GM21390 (cell line): ENCODE results near the gene MROH9.

ENCODE experiments used
- ATAC-seq: cut with Tn5 transposase; IDR thresholded peaks from one replicate; pipeline ENCODE4 v1.9.1; 2021; ENCODE audit not compliant: unreplicated experiment

MROH9 gene

DNA sequence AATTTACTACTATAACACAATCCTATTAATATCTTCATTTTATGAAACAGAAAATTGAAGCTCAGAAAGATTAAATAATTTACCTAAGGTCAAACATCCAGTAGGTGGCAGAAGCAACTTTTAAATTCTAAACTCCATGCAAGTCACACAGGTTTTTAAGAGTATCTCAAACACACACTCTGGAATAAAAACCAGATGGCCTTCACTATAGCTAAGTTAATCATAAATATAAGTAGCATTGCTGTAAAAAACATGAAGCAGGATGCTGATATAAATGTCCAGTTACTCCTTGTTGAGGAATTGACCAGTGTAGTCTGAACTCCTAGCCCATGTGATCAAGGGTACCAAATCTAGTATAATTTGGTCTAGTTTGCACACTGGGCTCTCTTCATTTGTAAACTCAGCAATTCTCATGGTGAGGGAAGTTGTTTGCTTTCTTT, 146.0 kb downstream of the MROH9 start:
- ATAC-seq, result no peak

DNA sequence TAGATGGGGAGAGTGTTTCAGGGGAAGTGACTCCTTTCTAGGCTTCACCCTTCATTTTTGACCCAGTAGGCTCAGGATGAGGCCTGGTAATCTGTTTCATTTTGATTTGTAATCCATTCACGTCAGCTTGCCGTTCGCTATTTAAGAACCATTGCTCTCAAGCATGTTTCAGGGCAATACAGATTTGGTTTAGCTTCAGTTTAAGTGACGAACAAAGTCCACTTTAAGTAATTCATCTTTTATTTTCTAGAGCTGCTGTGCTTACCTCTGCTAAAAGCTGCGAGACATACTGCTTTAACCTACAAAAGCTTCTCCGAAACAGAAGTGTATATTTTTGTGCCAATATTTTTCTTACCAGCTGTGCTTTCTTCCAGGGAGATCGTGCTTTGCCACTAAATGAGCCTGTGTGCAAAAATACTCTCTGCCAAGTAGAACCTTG, 146.4 kb downstream of the MROH9 start:
- ATAC-seq, result no peak

- no peak for ATAC-seq
Observed at GRCh38 chr1:171082606-171083005, 147.3 kb downstream of the MROH9 start.

DNA sequence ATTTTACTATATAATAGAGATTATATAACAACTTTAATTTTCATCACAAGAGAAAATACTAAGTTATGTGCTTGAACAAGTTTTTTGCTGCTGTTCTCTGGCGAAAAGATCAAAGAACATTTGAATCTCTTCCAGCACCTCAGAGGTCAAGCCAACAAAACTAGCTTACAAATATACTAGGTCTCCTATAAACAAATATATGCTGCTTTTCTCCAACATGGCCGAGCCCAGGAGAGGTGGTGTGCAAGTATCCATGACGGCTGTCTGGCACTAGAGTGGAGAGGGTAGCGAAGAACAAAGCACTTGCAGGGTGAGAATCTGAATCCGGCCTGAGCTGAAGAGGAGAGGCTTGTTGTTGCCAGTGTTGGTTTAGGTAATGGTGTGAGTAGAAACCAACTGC, 147.9 kb downstream of the MROH9 start:
- ATAC-seq, result no peak

- ATAC-seq, result no peak
Observed at GRCh38 chr1:171084091-171084490, 148.8 kb downstream of the MROH9 start.

DNA sequence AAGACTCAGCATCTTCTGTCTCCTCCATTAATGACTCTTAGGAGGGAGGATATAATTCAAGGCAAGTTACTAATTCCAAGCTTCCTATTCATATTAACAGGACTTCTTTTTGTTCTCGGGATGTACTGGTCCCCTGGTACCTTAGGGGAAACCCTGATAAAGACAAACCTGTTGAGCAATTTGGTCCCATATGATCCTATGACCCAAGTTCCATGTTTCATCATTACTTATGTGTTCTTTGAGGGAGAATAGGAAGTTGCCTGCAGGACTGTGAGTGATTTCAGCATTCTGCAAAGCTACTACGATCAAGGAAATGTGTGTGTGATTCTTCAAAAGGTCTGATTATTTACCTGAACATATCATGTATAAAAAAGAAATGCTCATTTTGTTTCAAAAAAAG, 149.5 kb downstream of the MROH9 start:
- ATAC-seq, result no peak

DNA sequence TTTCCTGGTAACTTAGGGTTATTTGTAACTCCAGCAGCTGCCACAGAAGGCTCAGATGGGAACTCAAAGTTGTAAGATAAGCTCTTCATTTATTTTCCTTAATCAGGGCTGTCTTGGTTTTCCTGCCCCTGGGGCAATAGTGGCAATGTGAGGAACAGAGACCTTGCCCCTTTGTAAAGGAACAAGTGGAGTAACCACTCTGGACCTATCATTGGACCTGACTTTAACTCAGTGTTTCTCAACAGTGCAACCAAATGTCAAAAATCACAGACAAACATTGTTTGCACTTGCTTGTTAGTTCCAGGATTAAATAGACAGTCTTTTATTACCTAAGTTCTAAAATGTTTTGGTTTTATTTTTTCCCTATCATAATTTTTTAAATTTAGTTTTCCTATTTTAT, 152.6 kb downstream of the MROH9 start:
- no peak for ATAC-seq

- ATAC-seq, result no peak
Observed at GRCh38 chr1:171090604-171091003, 155.3 kb downstream of the MROH9 start, which contains the start of gene FMO3. TSS of gene FMO3 (plus strand) at chr1:171090905. CDS start at chr1:171092659, 1,754 bp downstream.

- ATAC-seq, result no peak
Observed at GRCh38 chr1:171103862-171104261, 168.5 kb downstream of the MROH9 start.

DNA sequence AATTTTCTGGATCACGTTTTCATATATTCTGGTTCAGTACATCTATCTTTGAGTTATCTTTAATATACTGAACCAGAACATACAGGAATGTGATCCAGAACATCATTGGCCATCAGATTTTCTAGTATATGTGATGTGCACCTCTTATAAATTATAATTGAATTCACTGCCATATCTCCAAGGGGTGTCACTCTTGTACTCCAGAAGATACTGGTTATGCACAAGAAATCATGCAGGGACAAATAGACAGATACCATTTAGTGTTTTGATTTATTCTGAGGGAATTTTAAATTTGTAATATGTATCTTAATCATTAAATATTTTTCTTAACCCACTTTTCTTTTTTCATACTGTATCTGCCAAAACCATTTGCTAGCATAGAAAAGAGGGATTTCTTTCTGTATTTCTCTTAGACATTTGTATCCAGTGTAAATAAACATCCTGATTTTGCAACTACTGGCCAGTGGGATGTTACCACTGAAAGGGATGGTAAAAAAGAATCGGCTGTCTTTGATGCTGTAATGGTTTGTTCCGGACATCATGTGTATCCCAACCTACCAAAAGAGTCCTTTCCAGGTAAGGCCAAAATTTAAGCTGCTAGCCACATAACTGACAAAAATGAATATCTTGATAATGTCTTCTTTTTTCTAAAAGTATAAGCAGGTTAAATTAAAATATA, 172.1 kb downstream of the MROH9 start:
- ATAC-seq, result no peak

DNA sequence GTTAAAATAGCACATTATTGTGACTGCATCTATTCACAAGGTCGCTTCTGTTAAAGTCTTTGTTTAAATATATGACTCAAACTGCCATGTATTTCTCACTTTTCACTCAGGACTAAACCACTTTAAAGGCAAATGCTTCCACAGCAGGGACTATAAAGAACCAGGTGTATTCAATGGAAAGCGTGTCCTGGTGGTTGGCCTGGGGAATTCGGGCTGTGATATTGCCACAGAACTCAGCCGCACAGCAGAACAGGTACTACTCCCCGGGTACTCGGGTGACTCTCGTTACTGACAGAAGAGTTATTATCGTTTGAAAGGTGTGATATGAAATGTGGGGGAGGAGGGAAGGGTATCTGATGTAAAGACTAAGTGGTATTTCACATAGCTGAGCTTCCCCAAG, 172.6 kb downstream of the MROH9 start:
- no peak for ATAC-seq

GRCh38 chr1:171109966-171110365, 174.6 kb downstream of the MROH9 start:
- no peak for ATAC-seq

GRCh38 chr1:171110621-171111326, 175.4 kb downstream of the MROH9 start:
- no peak for ATAC-seq

DNA sequence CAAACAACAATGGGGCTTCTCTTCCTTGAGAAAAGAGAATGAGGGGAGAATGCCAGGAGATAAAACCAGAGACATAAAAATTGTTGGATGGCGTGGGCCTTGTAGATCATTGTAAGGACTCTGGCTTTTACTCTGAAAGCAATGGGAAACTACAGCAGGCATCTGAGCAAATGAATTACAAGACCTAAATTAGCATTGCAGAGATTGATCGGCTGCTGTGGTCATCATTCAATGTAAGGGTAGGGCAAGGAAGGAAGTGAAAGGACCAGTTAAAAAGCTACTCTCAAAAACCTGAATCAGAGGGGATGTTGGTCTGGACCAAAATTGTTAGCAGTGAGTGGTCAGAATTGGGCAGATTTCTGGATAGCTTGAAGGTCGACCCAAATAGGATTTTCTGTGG, 176.8 kb downstream of the MROH9 start:
- no peak for ATAC-seq

GRCh38 chr1:171113382-171113781, 178.0 kb downstream of the MROH9 start:
- no peak for ATAC-seq
